MG63 (cell line): Measurements from ENCODE around the gene ABCA8. TPM values are rescaled to one million over a fixed set of nuclear protein-coding genes. Genes with fewer than 3 reads are reported as not detected.
"Not testable (repeated sequence)": the region's sequence is repeated elsewhere in the genome, so short reads cannot be mapped to it uniquely, and the experiment has no call there.

ENCODE experiments used
- DNase-seq: peaks from one replicate; pipeline ENCODE4 v3.0.0-alpha.2; 2020
- H3K27me3 ChIP-seq: fragments of 250-450 bp; sonication (Bioruptor Pico); 2 replicates; pipeline ENCODE4 v1.5.1; 2020; ENCODE audit warnings: mild to moderate bottlenecking, moderate library complexity
- H3K36me3 ChIP-seq: fragments of 250-450 bp; sonication (Bioruptor Pico); 2 replicates; pipeline ENCODE4 v1.5.1; 2020; ENCODE audit warnings: mild to moderate bottlenecking, moderate library complexity
- H3K4me3 ChIP-seq: fragments of 250-450 bp; sonication (Bioruptor Pico); 2 replicates; pipeline ENCODE4 v1.5.1; 2020; ENCODE audit warnings: mild to moderate bottlenecking, moderate library complexity
- H3K9me3 ChIP-seq: fragments of 250-450 bp; sonication (Bioruptor Pico); 2 replicates; pipeline ENCODE4 v1.5.1; 2020; ENCODE audit warnings: mild to moderate bottlenecking, moderate library complexity
- total RNA-seq: library from RNA; depleted of rRNA; stranded (reverse); fragments of >200 nt; shearing (Covaris generic); gene quantifications from 2 replicates; pipeline ENCODE4 v1.2.3, GENCODE V29; 2014; ENCODE audit warnings: low replicate concordance

Gene ABCA8
- total RNA-seq, 1 experiment from 2014 or later, result 1.8 TPM

- no peak overlapping the region for H3K4me3 ChIP-seq
- no peaks in the 10 kb centered on the region; the same call in 1 of the 2 replicates for H3K9me3 ChIP-seq
- H3K36me3 ChIP-seq, result no peaks in the 10 kb centered on the region
Measured at GRCh38 chr17:68853036-68853435, 102.2 kb downstream of the ABCA8 start.

DNA sequence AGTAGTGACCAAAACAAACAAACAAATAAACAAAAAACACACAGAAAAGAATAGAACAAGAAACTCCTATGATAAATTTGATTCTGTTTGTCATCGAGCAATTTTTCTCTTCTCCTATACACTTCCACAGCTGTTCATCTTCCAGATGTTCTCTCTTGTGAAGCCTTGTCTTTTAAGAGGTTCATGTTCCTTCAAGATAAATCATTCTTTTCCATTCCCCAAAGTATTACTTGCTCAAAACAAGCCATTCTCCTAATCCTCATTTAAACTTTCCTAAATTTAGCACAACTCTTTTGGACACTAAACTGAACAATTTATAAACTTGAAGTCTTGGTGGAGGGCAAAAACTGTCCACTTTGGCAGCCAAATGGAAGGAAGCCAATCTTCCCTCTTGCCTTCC is 103.3 kb downstream of the ABCA8 start:
- Histone ChIP-seq H3K27me3 (no peaks in the 10 kb centered on the region), H3K9me3 (no peaks in the 10 kb centered on the region), H3K36me3 (no peaks in the 10 kb centered on the region), H3K4me3 (no peak overlapping the region)
- no peak for DNase-seq

More at GRCh38 chr17:68853036-68853435, 102.2 kb downstream of the ABCA8 start:
- no peaks in the 10 kb centered on the region for H3K27me3 ChIP-seq
- DNase-seq, result no peak

DNA sequence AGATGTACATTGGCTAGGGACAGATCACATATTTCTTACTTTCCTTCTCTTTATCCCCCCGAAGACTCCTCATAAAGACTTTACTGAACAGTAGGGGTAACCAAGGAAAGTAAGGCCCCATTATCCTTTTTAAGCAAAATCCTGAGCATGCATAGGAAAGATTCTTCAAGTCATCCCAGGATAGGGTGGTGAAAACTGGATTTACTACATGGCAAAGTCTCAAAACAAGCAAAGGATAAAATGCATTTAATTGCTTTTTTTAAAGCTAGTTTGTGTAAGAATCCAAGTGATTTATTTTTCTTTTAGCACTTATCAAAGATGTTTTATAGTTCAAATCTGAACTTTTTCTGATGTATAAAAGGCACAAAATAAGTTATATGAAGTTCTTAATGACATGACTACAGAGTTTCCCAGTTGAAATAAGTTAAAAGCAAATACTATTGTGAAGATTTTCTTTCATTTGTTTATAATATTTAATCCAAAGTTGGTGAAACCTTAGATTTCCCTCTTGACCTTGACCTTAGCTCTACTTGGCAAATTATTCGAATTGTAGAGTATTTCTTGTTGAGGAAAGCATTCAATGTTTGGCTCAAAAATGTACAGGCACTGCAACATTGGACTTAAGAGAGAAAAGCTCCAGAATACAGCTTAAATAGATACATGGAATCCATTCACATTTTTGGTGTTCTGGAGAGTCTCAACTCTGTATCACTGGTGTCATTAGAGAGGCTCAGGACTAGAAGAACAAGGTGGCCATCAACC is 104.3 kb downstream of the ABCA8 start:
- no peak for DNase-seq
- H3K9me3 ChIP-seq, result no peaks in the 10 kb centered on the region
- no peak overlapping the region for H3K4me3 ChIP-seq
- no peaks in the 10 kb centered on the region for H3K36me3 ChIP-seq
- H3K27me3 ChIP-seq, result no peaks in the 10 kb centered on the region

- H3K27me3 ChIP-seq, result no peaks in the 10 kb centered on the region
- no peak overlapping the region for H3K4me3 ChIP-seq
- DNase-seq, result no peak
- no peaks in the 10 kb centered on the region for H3K36me3 ChIP-seq
- no peaks in the 10 kb centered on the region; the same call in 1 of the 2 replicates for H3K9me3 ChIP-seq
Measured at GRCh38 chr17:68849673-68850610, 105.2 kb downstream of the ABCA8 start.

- no peak for DNase-seq
- Histone ChIP-seq H3K36me3 (no peaks in the 10 kb centered on the region), H3K9me3 (no peaks in the 10 kb centered on the region; the same call in 1 of the 2 replicates), H3K27me3 (no peaks in the 10 kb centered on the region), H3K4me3 (no peak overlapping the region)
Measured at GRCh38 chr17:68847711-68848110, 107.5 kb downstream of the ABCA8 start.

- no peak overlapping the region for H3K4me3 ChIP-seq
- no peaks in the 10 kb centered on the region; the same call in none of the 2 replicates for H3K9me3 ChIP-seq
- no peak for DNase-seq
- no peaks in the 10 kb centered on the region for H3K27me3 ChIP-seq
- no peaks in the 10 kb centered on the region for H3K36me3 ChIP-seq
Measured at GRCh38 chr17:68843522-68843921, 111.7 kb downstream of the ABCA8 start.

- no peak for DNase-seq
- Histone ChIP-seq H3K36me3 (no peaks in the 10 kb centered on the region), H3K4me3 (no peak overlapping the region), H3K27me3 (no peaks in the 10 kb centered on the region), H3K9me3 (no peaks in the 10 kb centered on the region; the same call in 1 of the 2 replicates)
Measured at GRCh38 chr17:68840073-68840472, 115.1 kb downstream of the ABCA8 start.

- DNase-seq, result no peak
- peaks cover 2% of the 10 kb centered on the region; the same call in 1 of the 2 replicates for H3K9me3 ChIP-seq
- no peaks in the 10 kb centered on the region for H3K27me3 ChIP-seq
- H3K4me3 ChIP-seq, result no peak overlapping the region
- no peaks in the 10 kb centered on the region for H3K36me3 ChIP-seq
Measured at GRCh38 chr17:68835071-68835470, 120.1 kb downstream of the ABCA8 start.

GRCh38 chr17:68834328-68834836 is 120.8 kb downstream of the ABCA8 start:
- no peak overlapping the region for H3K4me3 ChIP-seq
- no peak for DNase-seq
- no peaks in the 10 kb centered on the region for H3K27me3 ChIP-seq
- no peaks in the 10 kb centered on the region for H3K36me3 ChIP-seq
- peaks cover 2% of the 10 kb centered on the region; the same call in 1 of the 2 replicates for H3K9me3 ChIP-seq

GRCh38 chr17:68832109-68832802 is 122.9 kb downstream of the ABCA8 start:
- H3K27me3 ChIP-seq, result no peaks in the 10 kb centered on the region
- no peaks in the 10 kb centered on the region for H3K36me3 ChIP-seq
- H3K4me3 ChIP-seq, result no peak overlapping the region
- peaks cover 5% of the 10 kb centered on the region; the same call in 1 of the 2 replicates for H3K9me3 ChIP-seq
- no peak for DNase-seq

DNA sequence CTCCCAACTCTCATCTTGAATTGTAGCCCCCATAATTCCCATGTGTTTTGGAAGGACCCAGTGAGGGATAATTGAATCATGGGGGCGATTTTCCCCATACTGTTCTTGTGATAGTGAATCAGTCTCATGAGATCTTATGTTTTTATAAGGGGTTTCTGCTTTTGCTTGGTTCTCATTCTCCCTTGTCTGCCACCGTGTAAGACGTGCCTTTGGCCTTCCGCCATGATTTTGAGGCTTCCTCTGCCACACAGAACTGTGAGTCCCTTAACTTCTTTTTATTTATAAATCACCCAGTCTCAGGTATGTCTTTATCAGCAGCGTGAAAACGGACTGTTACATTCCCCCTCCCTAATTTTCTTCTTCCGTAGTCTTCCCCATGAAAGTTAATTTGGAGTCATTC is 124.0 kb downstream of the ABCA8 start:
- H3K9me3 ChIP-seq, result peaks cover 5% of the 10 kb centered on the region; the same call in 1 of the 2 replicates
- H3K36me3 ChIP-seq, result no peaks in the 10 kb centered on the region
- no peak for DNase-seq
- no peak overlapping the region for H3K4me3 ChIP-seq
- no peaks in the 10 kb centered on the region for H3K27me3 ChIP-seq

DNA sequence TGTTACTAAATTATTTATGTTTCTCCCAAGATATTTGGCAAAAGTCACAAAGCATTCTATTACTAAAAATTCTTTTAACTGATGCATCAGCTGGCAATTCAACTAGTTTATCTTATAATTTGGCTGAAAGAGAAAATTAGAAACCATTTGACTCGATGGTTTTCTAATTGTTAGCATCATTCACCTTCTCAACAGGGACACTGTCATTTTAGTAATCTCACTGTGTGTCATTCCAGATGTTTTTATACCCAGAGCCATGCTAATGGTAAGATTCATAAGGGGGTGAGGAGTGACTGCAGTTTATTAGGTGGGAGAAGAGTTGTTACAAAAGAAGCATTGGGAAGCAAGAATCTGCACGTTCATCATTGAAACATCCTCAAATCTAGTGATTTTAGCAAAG is 124.9 kb downstream of the ABCA8 start:
- Histone ChIP-seq H3K4me3 (no peak overlapping the region), H3K27me3 (no peaks in the 10 kb centered on the region), H3K36me3 (no peaks in the 10 kb centered on the region), H3K9me3 (peaks cover 5% of the 10 kb centered on the region; the same call in 1 of the 2 replicates)
- DNase-seq, result no peak

- H3K36me3 ChIP-seq, result no peaks in the 10 kb centered on the region
- DNase-seq, result no peak
- no peak overlapping the region for H3K4me3 ChIP-seq
- no peaks in the 10 kb centered on the region for H3K27me3 ChIP-seq
- H3K9me3 ChIP-seq, result peaks cover 5% of the 10 kb centered on the region; the same call in 1 of the 2 replicates
Measured at GRCh38 chr17:68829211-68829610, 126.0 kb downstream of the ABCA8 start.

DNA sequence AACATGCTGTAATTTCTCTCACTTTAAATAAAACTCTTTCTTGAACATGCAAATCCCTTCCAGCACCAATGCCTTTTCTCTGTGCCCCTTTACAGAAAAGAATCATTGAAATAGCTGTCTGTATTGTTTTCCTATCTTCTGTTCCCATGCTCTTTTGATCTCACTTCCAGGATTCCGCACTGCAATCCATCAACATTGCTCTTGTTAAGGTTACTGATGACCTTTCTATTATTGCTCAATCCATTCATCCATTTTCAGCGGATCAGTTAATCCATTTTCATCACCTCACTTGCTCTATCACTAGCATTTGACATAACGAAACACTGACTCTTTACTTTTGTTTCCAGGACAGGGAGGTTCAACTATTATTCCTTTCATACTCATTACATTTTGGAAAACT is 130.5 kb downstream of the ABCA8 start:
- no peaks in the 10 kb centered on the region for H3K36me3 ChIP-seq
- DNase-seq, result no peak
- H3K9me3 ChIP-seq, result 0 out of 2 replicates have a peak, but pooled peaks cover 3% of the 10 kb centered on the region

GRCh38 chr17:68824185-68824584 is 131.0 kb downstream of the ABCA8 start:
- not testable (repeated sequence) for H3K4me3 ChIP-seq, DNase-seq, H3K36me3 ChIP-seq, H3K9me3 ChIP-seq, H3K27me3 ChIP-seq

More for the DNA sequence above, 130.5 kb downstream of the ABCA8 start:
- Histone ChIP-seq H3K27me3 (no peaks in the 10 kb centered on the region), H3K4me3 (no peak overlapping the region)

DNA sequence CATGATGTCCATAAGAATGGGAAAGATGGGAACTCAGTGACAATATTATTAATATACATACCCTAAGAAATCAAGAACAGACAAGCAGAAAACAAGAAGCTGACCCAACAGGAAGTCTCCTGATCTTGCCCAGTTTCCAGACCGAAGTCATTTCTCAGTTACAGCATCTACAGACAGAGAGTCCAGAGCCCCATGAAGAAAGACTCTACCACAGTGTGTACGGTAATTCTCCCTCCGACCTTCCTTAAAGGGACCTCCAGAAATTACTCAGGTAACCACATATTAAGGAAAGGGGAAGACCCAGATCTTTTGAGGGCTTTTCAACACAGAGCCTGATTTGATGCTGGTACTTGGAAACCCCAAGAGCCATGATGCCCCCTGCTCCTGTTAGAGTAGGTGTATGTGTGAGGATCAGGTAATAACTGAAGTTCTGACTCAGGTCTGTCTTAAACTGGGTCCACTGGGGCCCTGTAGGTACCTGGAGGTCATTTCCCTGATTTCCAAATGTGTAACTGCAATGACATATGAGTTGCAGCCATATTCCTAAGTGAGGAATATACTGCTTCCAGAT is 132.4 kb downstream of the ABCA8 start:
- no peaks in the 10 kb centered on the region for H3K9me3 ChIP-seq
- H3K4me3 ChIP-seq, result no peak overlapping the region
- no peak for DNase-seq
- no peaks in the 10 kb centered on the region for H3K27me3 ChIP-seq
- H3K36me3 ChIP-seq, result no peaks in the 10 kb centered on the region
